ENCODE measurements around the gene CCDC137.

DNA sequence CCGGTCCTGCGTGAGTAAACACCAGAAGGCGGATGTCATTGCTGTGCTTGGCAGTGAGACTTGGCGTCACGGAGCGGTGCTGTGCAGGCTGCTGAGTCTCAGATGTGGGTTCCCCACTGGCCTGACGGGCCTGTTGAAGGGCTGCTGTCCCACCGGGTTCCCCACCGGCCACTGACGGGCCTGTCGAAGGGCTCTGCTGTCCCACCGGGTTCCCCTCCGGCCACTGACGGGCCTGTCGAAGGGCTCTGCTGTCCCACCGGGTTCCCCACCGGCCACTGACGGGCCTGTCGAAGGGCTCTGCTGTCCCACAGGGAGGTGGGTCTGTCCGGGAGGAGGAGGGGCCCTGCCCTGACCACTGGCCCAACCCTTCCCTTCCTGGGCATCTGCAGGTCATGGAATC lies 20.1 kb downstream of the CCDC137 start:
- TF ChIP-seq, protein P1, sequence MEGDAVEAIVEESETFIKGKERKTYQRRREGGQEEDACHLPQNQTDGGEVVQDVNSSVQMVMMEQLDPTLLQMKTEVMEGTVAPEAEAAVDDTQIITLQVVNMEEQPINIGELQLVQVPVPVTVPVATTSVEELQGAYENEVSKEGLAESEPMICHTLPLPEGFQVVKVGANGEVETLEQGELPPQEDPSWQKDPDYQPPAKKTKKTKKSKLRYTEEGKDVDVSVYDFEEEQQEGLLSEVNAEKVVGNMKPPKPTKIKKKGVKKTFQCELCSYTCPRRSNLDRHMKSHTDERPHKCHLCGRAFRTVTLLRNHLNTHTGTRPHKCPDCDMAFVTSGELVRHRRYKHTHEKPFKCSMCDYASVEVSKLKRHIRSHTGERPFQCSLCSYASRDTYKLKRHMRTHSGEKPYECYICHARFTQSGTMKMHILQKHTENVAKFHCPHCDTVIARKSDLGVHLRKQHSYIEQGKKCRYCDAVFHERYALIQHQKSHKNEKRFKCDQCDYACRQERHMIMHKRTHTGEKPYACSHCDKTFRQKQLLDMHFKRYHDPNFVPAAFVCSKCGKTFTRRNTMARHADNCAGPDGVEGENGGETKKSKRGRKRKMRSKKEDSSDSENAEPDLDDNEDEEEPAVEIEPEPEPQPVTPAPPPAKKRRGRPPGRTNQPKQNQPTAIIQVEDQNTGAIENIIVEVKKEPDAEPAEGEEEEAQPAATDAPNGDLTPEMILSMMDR (IDR thresholded peaks at IDR 0.05) = no peak
- TF ChIP-seq POLR2A (IDR thresholded peaks at IDR 0.05) = no peak
